Cerebellar cortex (tissue), 1 donor: ENCODE measurements around the gene ZFP91.
A peak's percentile ranks its signal among the peaks of the same experiment; 100 is the strongest.

Experiments used
- DNase-seq: peaks from one replicate; pipeline ENCODE4 v3.0.0-alpha.2; 2015; ENCODE audit warnings: low spot score

ZFP91 gene

GRCh38 chr11:58631378-58631777, 52.5 kb downstream of the ZFP91 start:
- DNase-seq: no peak

GRCh38 chr11:58632510-58632909, 53.6 kb downstream of the ZFP91 start:
- DNase-seq: no peak

- no peak for DNase-seq
Measured at GRCh38 chr11:58636587-58636986, 57.7 kb downstream of the ZFP91 start.

GRCh38 chr11:58637371-58637770, 58.5 kb downstream of the ZFP91 start:
- DNase-seq: no peak

- no peak for DNase-seq
Measured at GRCh38 chr11:58639103-58639502, 60.2 kb downstream of the ZFP91 start.

GRCh38 chr11:58639669-58640068, 60.8 kb downstream of the ZFP91 start:
- no peak for DNase-seq

- DNase-seq: no peak
Measured at GRCh38 chr11:58640386-58641023, 61.6 kb downstream of the ZFP91 start.

GRCh38 chr11:58641341-58641740, 62.5 kb downstream of the ZFP91 start:
- no peak for DNase-seq

GRCh38 chr11:58641803-58642581, 63.1 kb downstream of the ZFP91 start:
- DNase-seq: no peak

- DNase-seq: no peak
Measured at GRCh38 chr11:58645854-58646253, 67.0 kb downstream of the ZFP91 start.

- no peak for DNase-seq
Measured at GRCh38 chr11:58647141-58647699, 68.4 kb downstream of the ZFP91 start.

GRCh38 chr11:58647866-58648265, 69.0 kb downstream of the ZFP91 start:
- DNase-seq: no peak

GRCh38 chr11:58649623-58650022, 70.8 kb downstream of the ZFP91 start:
- no peak for DNase-seq

GRCh38 chr11:58650496-58650895, 71.6 kb downstream of the ZFP91 start:
- no peak for DNase-seq

- no peak for DNase-seq
Measured at GRCh38 chr11:58652726-58653280, 73.9 kb downstream of the ZFP91 start.

GRCh38 chr11:58654079-58654907, 75.4 kb downstream of the ZFP91 start:
- peak; percentile 62 for DNase-seq

- DNase-seq: no peak
Measured at GRCh38 chr11:58654908-58655296, 76.0 kb downstream of the ZFP91 start.

GRCh38 chr11:58656348-58656747, 77.5 kb downstream of the ZFP91 start:
- no peak for DNase-seq

GRCh38 chr11:58658623-58659022, 79.8 kb downstream of the ZFP91 start:
- DNase-seq: no peak

- no peak for DNase-seq
Measured at GRCh38 chr11:58659404-58659803, 80.5 kb downstream of the ZFP91 start.

- DNase-seq: no peak
Measured at GRCh38 chr11:58659910-58660570, 81.2 kb downstream of the ZFP91 start.
